Endothelial cell of umbilical vein (primary cell): ENCODE results near the gene FBXO22. TPM values are rescaled to one million over a fixed set of nuclear protein-coding genes. Genes with fewer than 3 reads are reported as not detected.

ENCODE experiments used
- BruUV-seq: library from RNA; stranded (reverse); fragments of 400-500 nt; replicated peaks from 2 replicates; lab custom pipeline; 2021; lab: Mats Ljungman, UMichigan
- CTCF ChIA-PET: fragments of 300-600, 350-600 bp; sonication (Branson Sonifier 250); formaldehyde crosslinking; loops from one replicate; lab custom pipeline; 2021; ENCODE audit warnings: antibody characterized with exemption, inconsistent platforms; lab: Charles Lee
- POLR2A ChIA-PET: fragments of 300-600, 350-600 bp; sonication (Branson Sonifier 250); formaldehyde crosslinking; loops from one replicate; lab custom pipeline; 2021; ENCODE audit warnings: antibody characterized with exemption, inconsistent platforms; lab: Charles Lee
- DNase-seq: peaks from one replicate; pipeline ENCODE4 v3.0.0-alpha.2; 2011; ENCODE audit warnings: low read depth, low spot score
- FAIRE-seq: peaks from 2 replicates; lab custom pipeline; 2011; peaks lifted over from hg19 to GRCh38; lab: Jason Lieb, UNC
- H2AFZ ChIP-seq: 2 replicates; pipeline ENCODE4 v1.6.0; 2012; ENCODE audit warnings: low read depth, low read length, control low read depth, inconsistent platforms
- H3K27ac ChIP-seq: 2 replicates; pipeline ENCODE4 v1.5.1; 2011; ENCODE audit warnings: low read depth, mild to moderate bottlenecking, control low read depth, low read length, moderate library complexity; ENCODE audit not compliant: insufficient read depth
- H3K27me3 ChIP-seq, 2 experiments: 2 replicates each; pipeline versions ENCODE4 v1.6.0 to v1.6.1; 2011; ENCODE audit warnings: low read length in 2 of 2, mixed read lengths in 1 of 2; ENCODE audit not compliant: control insufficient read depth in 2 of 2, insufficient read depth in 2 of 2
- H3K36me3 ChIP-seq, 2 experiments: 2 replicates in 1 of 2; 3 replicates in 1 of 2; pipeline ENCODE4 v1.5.1; 2011; ENCODE audit warnings: low read length in 2 of 2, mild to moderate bottlenecking in 1 of 2, moderate library complexity in 1 of 2; ENCODE audit not compliant: control insufficient read depth in 2 of 2, insufficient read depth in 2 of 2; ENCODE audit errors: extremely low read depth in 1 of 2
- H3K4me1 ChIP-seq: 3 replicates; pipeline ENCODE4 v1.5.1; 2011; ENCODE audit warnings: mild to moderate bottlenecking, low read length; ENCODE audit not compliant: control insufficient read depth, insufficient read depth; ENCODE audit errors: extremely low read depth
- H3K4me2 ChIP-seq: 2 replicates; pipeline ENCODE4 v1.6.1; 2011; ENCODE audit warnings: low read length, control low read depth, mixed read lengths; ENCODE audit not compliant: insufficient read depth
- H3K4me3 ChIP-seq, 3 experiments: fragments of 200-600 bp in 1 of 3; sonication (generic), shearing (Covaris generic) in 1 of 3; replicated peaks in 1 of 3; 2 replicates each; pipeline ENCODE4 v1.5.1; 2011 to 2016; ENCODE audit warnings: control low read depth in 3 of 3, low read length in 3 of 3, mild to moderate bottlenecking in 2 of 3, inconsistent platforms in 1 of 3, low read depth in 1 of 3, moderate library complexity in 1 of 3; ENCODE audit not compliant: insufficient read depth in 1 of 3
- H3K79me2 ChIP-seq: 2 replicates; pipeline ENCODE4 v1.6.0; 2012; ENCODE audit warnings: low read length, inconsistent platforms; ENCODE audit not compliant: control insufficient read depth, insufficient read depth
- H3K9ac ChIP-seq: replicated peaks from 2 replicates; pipeline ENCODE3; 2011; ENCODE audit warnings: low read length, control low read depth; ENCODE audit not compliant: insufficient read depth; ENCODE audit errors: extremely low read depth
- H3K9me1 ChIP-seq: replicated peaks from 3 replicates; pipeline ENCODE4 v1.6.0; 2011; ENCODE audit warnings: mild to moderate bottlenecking, low read length; ENCODE audit not compliant: control insufficient read depth, insufficient read depth; ENCODE audit errors: extremely low read depth
- H3K9me3 ChIP-seq: replicated peaks from 2 replicates; pipeline ENCODE4 v1.5.1; 2012; ENCODE audit warnings: low read length, inconsistent platforms; ENCODE audit not compliant: control insufficient read depth, insufficient read depth
- H4K20me1 ChIP-seq: replicated peaks from 2 replicates; pipeline ENCODE3; 2011; ENCODE audit warnings: mild to moderate bottlenecking, low read length; ENCODE audit not compliant: control insufficient read depth, insufficient read depth; ENCODE audit errors: extremely low read depth
- CTCF ChIP-seq, 2 donors: IDR thresholded peaks; 1 replicate in 1 of 2; 2 replicates in 1 of 2; pipeline ENCODE4 v1.5.1; 2011; ENCODE audit warnings: low read length in 2 of 2, mild to moderate bottlenecking in 2 of 2, moderate library complexity in 2 of 2, control low read depth in 1 of 2, inconsistent platforms in 1 of 2, low read depth in 1 of 2; ENCODE audit not compliant: insufficient read depth in 1 of 2; ENCODE audit errors: extremely low read depth in 1 of 2
- EZH2 ChIP-seq: IDR thresholded peaks from 2 replicates; pipeline ENCODE4 v1.6.1; 2012; ENCODE audit warnings: borderline replicate concordance, low read depth, mild to moderate bottlenecking, moderate library complexity, low read length, inconsistent platforms; ENCODE audit not compliant: severe bottlenecking
- FOS ChIP-seq: IDR thresholded peaks from 2 replicates; pipeline ENCODE4 v1.6.1; 2011; ENCODE audit warnings: mild to moderate bottlenecking, low read length, moderate library complexity, borderline replicate concordance; ENCODE audit not compliant: insufficient read depth
- GATA2 ChIP-seq: IDR thresholded peaks from 2 replicates; pipeline ENCODE4 v1.7.0; 2011; ENCODE audit warnings: low read depth, mild to moderate bottlenecking, moderate library complexity, mixed read lengths, low read length; ENCODE audit not compliant: insufficient read length, insufficient read depth
- JUN ChIP-seq: IDR thresholded peaks from 2 replicates; pipeline ENCODE4 v1.6.1; 2011; ENCODE audit warnings: borderline replicate concordance, low read depth; ENCODE audit not compliant: insufficient read length, insufficient read depth
- MAX ChIP-seq: IDR thresholded peaks from 2 replicates; pipeline ENCODE4 v1.6.1; 2011; ENCODE audit not compliant: insufficient read depth, insufficient read length
- MYC ChIP-seq: IDR thresholded peaks from one replicate; pipeline ENCODE4 v1.6.1; 2011; ENCODE audit warnings: mild to moderate bottlenecking, low read depth, low read length
- POLR2A ChIP-seq: IDR thresholded peaks from 2 replicates; pipeline ENCODE4 v1.6.1; 2012; ENCODE audit warnings: low read depth, mild to moderate bottlenecking, control low read depth, low read length
- POLR2AphosphoS5 ChIP-seq: IDR thresholded peaks from 2 replicates; pipeline ENCODE4 v1.6.1; 2012; ENCODE audit warnings: low read depth, mild to moderate bottlenecking, control low read depth, low read length, moderate library complexity; ENCODE audit not compliant: insufficient read depth
- dilution Hi-C: fragments of 300-500 bp; cut with MboI; formaldehyde crosslinking; loops from one replicate; pipeline ENCODE4 v1.15.0; 2019; ENCODE audit warnings: low sequenced_read_pairs; ENCODE audit not compliant: extremely low pct_ligation_motif_present
- intact Hi-C: fragments of 100-400 bp; cut with micrococcal nuclease; formaldehyde crosslinking; loops from one replicate; pipeline ENCODE4 v1.10.0; 2022
- polyA plus RNA-seq, 4 experiments: library from polyadenylated mRNA; depleted of rRNA in 3 of 4; stranded (reverse) in 3 of 4; unstranded in 1 of 4; fragments of >200 nt; gene quantifications; 2 replicates each; pipeline versions ENCODE4 v1.2.1 to v1.2.3, GENCODE V29; 2011 to 2012; ENCODE audit warnings: missing spikeins in 1 of 4
- total RNA-seq: library from RNA; stranded (reverse); gene quantifications from 2 replicates; pipeline ENCODE4 v1.2.3, GENCODE V29; 2021

The FBXO22 gene
- total and polyA plus RNA-seq, 2 donors (not counting 3 experiments of a cell fraction or from before 2014, with no cell fraction given): 20.8 to 41.6 TPM

- TF ChIP-seq MYC (no peak), MAX (no peak), POLR2A (no peak), EZH2 (no peak), POLR2AphosphoS5 (no peak), GATA2 (no peak), JUN (no peak), FOS (no peak), CTCF (IDR thresholded peaks at IDR 0.05; ENCODE audit: extremely low read depth in 1 of 2, insufficient read depth in 1 of 2, low read depth in 1 of 2, low read length in 2 of 2) (no peak)
- H3K9me3 ChIP-seq: no peaks in the 10 kb centered on the region
- no peaks in the 10 kb centered on the region for H4K20me1 ChIP-seq
- H3K27me3 ChIP-seq: no peaks in the 10 kb centered on the region
- DNase-seq (no peak), FAIRE-seq (no peak)
- no peak overlapping the region for H3K27ac ChIP-seq
- H3K9ac ChIP-seq: no peak overlapping the region
- no peak overlapping the region for H2AFZ ChIP-seq
- dilution Hi-C loops (no loop called here), intact Hi-C loops (loop anchor here (5.0 to 10.0 kb wide), 2 partner anchors 221 to 231 kb away; no protein-coding TSS in a partner anchor)
- no peaks in the 10 kb centered on the region for H3K9me1 ChIP-seq
- H3K4me2 ChIP-seq: no peak overlapping the region
- ChIA-PET CTCF (interaction anchor here (0.9 to 6.4 kb wide), 4 partner anchors 9 to 237 kb away, joined by 3 to 80 read pairs (median 3); no protein-coding TSS in a partner anchor), POLR2A (no interaction called here)
- no peak overlapping the region for H3K4me3 ChIP-seq
- peaks cover 35% of the 10 kb centered on the region for H3K79me2 ChIP-seq
- peaks cover 12% of the 10 kb centered on the region for H3K4me1 ChIP-seq
- no TSS peak for BruUV-seq
- peaks cover 0 to 7% of the 10 kb centered on the region in 2 experiments for H3K36me3 ChIP-seq
Observed at GRCh38 chr15:75923756-75924155, 20.1 kb downstream of the FBXO22 start.
